HG02798 (cell line): Measurements from ENCODE around the gene CUL3.
"Not testable (repeated sequence)": the region's sequence is repeated elsewhere in the genome, so short reads cannot be mapped to it uniquely, and the experiment has no call there.

Experiments
- ATAC-seq: cut with Tn5 transposase; IDR thresholded peaks from one replicate; pipeline ENCODE4 v1.9.1; 2021; ENCODE audit warnings: mild to moderate bottlenecking; ENCODE audit not compliant: unreplicated experiment, poor library complexity

Gene CUL3

DNA sequence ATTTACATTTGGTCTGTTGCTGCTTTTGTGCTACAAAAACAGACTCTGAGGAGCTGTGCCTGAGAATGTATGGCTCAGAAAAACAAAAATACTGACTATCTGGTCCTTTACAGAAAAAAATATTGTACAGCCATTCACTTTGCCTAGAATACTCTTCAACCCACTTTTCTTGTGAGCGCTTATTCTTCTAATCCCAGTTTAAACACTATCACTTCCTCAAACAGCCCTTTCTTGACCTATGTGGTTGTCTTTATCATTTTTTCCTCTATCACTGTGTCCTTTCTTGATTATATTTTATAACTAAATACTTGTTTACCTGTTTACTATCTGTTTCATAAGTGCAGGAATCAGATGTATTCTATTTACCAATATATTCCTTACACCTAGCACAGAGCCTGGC is 33.5 kb downstream of the CUL3 start:
- no peak for ATAC-seq

DNA sequence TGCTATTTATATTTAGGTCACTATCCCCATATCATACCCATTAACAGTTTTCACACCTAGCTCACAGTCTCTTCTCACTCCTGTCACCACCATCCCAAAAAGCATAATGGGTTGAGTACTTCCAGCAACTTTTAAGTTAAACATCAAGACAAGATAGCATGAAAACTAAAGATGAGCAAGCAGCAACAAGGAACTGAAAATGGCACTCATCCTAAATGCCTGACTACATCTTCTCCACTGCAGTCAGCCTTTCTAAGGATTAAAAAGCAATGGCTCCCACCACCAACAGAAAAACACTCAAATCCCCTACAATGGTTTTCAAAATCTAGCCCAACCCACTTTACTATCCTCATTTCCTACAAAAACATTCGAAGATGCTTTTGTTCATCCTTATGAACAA is 38.2 kb downstream of the CUL3 start:
- no peak for ATAC-seq

DNA sequence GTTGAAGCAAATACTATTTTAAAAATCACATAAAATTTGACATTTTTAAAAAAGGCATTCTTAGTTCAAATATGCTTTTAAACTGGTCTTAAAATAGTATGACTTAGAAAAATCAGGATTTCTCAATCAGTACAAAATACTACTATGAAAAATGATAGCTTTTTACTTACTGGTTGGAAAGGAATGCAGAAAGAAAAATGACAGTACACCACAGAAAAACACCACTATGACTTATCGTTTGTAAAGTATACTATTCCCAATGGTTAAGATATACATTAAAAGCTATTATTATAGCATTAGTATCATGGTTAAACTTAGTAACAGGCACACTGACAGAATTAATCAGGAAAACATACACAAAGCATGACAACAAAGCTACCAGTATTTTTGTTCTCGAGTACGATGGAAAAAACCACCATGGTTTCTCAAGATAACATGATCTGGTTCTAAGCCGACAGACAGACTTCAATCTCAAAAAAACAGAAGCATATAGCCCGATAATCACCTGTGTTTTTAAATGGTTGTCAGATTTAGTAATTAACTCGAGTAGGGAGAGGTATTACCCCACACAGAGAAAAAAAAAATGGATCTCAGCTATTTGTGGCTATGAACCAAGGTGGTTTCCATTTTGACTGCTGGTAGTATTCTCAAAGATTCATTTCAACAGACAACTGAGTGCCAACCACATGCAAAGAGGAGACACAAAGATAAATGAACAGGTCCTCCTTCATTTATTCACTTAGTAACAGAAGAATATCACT is 39.1 kb downstream of the CUL3 start:
- ATAC-seq, result peak; percentile 78

DNA sequence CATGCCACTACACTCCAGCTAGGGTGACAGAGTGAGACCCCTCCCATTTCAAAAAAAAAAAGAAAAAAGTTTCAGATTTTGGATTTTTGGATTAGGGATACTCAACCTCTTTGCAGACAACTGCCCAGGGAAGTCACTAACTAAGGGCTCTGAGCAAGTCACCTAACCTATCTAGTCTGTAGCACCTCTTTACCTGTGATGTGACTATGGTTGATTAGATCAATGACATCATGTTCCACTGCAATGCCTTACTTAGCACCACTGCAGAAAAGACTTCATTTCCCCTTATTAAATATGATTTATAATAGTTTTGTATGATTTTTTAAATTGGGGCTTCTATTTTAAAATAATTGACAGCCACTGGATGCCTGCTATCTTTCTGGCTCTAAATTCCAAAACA is 41.2 kb downstream of the CUL3 start:
- ATAC-seq, result no peak

DNA sequence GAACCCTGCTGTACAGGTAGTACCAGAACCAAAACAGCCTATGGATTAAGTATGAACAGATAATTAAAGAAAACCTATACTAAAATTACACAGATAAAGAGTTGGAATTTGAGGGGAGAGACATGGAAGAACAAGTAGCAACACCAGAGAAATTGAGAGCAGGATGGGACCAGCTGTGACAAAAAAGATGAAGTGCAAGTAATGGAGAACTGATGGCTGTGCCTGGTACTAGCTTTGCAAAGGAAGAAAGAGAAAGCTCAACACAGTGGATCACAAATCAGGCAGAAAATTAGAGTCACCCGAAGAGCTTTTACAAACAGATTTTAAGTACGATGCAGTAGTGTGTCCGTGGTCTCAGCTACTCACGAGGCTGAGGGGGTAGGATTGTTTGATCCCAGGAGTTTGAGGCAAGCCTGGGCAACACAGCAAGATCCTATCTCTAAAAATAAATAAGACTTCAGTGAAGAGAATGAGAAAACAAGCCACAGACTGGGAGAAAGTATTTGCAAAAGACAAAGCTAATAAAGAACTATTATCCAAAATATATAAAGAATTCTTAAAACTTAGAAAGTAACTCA is 46.5 kb downstream of the CUL3 start:
- no peak for ATAC-seq

DNA sequence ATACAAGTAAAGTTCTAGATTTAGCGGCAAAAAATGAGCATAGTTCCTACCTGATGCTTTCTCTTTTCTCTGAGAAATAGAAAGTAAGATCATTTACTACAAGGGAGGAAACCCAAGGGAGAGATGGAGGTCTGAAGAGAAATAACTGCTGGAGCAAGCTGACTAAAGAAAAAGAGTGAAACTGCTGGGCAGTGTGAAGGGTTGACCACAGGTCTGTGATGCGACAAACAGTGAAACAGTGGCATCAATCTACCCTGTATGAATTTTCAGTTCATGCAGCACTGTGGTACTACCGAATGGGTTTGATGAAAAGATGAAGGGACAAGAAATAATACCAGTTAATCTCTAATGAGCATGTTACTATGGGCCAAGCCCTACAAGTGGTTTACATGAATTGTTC is 52.2 kb downstream of the CUL3 start:
- peak; percentile 72 for ATAC-seq

DNA sequence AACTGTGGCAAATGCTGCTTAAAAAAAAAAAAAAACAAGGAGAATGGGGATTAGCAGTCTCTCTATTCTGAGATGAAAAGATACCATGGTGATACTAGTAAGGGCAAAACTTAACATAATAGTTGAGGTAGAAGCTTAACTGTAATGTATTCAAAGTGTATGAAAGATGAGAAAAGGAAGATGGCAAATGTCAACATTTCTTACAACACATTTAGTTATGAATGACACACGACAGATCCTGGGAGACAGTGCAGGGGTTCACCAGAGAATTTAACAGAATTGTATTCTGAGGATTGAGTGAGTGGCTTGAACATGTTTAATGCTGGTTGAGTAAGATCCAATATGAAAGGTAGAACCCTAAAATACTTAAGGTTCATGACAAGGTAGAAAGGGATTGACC is 52.7 kb downstream of the CUL3 start:
- no peak for ATAC-seq

DNA sequence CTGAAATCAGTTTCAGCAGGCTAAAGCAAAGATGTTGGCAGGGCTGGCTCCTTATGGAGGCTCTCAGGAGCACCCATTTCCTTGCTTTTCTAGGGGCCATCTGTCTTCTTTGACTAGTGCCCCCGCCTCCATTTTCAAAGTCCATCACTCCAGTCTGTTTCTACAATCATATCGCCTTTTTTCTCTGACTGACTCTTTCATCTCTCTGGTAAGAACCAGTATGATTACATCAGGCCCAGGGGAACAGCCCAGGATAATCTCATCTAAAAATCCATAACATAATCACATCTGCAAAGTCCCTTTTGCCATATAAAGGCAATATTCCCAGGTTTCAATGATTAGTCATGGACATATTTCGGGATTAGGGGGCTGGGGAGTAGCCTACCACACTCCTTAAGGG is 57.0 kb downstream of the CUL3 start:
- ATAC-seq, result no peak

DNA sequence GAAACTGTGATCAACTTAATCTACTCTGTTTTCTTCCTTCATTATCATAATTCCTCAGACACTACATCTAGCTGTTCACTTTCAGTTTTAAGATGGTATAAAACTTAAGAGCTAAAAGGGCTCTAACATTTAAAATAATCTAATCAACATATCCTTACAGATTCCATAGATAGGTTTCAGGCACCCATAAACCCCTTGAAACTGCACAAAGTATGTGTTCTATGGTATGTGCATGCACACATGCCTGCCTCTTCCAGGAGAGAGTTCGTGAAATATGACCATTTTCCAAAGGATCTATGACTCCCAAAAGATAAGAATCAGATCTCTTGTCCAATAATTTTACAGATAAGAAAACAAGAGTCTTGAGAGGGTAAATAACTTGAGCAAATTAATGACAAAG is 59.4 kb downstream of the CUL3 start:
- ATAC-seq, result no peak

DNA sequence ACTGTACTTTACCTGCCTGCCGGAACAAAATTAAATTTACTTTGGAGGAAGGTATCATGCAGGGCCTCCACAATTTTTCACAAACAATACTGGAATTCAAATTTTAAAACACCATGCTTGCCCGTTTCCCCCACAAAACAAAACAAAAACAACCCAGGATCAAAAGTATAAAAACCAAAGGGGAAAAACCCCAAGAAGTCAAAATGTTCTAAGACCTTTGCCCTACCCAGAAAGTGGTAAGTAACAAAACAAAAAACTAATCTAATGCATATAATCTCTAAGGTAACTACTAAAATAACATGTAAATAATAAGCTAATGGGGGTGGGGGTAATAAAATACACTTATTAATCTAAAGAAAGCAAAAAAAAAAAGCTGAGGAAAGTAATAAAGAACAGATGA is 60.5 kb downstream of the CUL3 start:
- ATAC-seq, result no peak

DNA sequence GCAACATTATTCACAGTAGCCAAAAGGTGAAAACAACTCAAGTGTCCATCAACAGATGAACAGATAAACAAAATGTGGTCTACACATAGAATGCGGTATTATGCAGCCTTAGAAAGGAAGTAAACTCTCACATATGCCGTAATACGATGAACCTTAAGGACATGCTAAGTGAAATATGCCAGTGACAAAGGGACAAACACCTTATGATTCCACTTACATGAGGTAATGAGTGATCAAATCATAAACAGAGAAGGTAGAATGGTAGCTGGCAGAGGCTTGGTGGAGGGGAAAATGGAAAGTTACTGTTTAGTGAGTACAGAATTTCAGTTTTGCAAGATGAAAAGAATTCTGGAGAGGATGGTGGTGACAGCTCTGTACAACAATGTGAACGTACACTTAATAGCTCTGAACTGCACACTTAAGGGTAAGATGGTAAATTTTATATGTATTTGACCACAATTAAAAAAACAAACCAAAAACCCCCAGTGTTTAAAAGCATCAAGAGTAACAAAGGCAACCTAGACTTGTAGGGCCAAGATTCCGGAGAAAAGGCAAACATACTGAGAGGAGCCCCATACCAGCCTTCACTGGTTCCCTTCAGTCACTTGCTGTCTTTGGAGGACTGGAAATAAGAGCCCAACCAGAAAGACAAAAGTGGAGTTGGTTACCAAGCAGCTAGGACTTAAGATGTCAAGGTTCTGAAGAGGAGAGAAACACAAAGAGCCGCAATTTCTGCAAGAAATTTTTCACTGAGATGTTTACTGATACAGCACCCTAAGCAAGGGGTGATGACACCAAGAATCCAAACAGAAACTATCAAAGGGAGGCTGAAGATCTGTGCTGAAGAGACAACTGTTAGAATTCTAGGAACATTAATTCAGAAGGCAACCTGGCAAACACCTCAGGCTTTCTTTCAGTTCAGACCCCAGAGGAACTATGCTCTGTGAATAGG is 61.3 kb downstream of the CUL3 start:
- peak; percentile 22 for ATAC-seq

DNA sequence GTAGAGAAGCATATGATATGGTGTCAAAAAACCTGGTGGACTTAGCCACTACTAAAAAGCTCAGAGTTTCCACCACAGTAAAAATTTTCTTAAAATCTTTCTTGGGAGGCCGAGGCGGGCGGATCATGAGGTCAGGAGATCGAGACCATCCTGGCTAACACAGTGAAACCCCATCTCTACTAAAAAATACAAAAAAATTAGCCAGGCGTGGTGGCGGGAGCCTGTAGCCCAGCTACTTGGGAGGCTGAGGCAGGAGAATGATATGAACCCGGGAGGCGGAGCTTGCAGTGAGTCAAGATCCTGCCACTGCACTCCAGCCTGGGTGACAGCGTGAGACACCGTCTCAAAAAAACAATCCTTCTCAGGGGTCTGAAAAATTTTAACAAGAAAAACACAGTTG is 62.7 kb downstream of the CUL3 start:
- ATAC-seq, result not testable (repeated sequence)

DNA sequence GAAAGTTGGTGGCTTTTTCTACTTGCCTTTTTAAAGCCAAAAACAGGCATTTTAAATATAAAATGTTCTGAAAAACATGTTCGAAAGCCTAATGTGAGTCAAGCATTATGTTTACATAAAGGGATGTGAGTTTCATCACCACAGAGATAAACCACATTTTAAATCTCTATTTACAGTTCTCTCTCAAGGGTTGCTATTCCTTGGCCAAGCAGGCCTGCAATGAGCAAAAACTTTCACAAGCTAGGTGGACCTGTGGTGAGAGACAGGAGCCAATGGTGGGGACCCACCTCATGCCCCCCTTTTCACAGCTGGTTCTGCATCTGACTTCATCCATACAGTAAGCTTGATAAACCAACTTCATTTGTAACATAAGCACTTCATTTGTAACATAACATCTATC is 65.1 kb downstream of the CUL3 start:
- ATAC-seq, result peak; percentile 76

DNA sequence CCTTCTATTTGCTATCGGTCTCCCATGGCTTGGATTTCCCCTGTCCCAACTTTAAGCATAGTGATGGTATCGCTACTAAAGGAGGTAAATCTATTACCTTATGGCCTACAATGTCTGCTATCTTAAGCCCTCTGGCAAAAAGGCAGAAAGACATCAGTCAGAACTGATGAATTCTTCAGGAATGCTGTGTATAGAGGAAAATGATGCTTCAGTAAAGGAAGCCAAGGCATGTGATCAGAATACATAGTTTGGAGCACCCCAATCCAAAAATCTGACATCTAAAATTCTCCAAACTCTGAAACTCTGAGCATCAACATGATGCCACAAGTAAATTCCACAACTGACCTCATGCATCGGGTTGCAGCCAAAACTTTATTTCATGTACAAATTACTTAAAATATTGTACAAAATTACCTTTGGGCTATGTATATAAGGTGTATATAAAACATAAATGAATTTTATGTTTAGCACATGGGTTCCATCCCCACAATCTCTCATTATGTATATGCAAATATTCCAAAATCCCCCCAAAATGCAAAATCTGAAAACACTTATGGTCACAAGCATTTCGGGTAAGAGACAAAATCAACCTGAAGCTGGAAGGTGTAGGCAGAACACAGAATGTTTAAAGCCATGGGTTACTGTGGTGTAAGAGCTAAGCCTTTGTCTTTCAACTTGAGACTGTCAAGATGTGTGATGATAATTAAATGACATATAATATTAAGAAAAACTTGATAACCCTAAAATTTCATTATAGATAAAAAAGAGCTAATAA is 66.2 kb downstream of the CUL3 start:
- no peak for ATAC-seq

DNA sequence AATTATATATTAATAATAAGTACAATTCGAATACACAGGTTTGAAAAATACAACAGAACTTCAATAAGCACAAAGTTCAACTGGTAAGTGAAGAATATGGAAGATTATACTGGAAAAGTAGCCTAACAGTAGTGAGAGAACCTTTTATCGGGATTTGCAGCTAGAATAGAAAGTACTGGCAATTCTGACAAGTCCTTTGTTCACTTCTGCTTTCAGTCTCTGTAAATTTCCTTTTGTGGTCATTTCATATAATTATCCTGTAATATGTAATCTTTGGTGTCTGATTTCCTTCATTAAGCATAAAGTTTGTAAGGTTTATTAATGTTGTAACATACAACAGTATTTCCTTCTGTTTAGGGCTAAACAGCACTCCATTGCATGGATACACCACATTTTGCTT is 67.2 kb downstream of the CUL3 start:
- ATAC-seq, result no peak

DNA sequence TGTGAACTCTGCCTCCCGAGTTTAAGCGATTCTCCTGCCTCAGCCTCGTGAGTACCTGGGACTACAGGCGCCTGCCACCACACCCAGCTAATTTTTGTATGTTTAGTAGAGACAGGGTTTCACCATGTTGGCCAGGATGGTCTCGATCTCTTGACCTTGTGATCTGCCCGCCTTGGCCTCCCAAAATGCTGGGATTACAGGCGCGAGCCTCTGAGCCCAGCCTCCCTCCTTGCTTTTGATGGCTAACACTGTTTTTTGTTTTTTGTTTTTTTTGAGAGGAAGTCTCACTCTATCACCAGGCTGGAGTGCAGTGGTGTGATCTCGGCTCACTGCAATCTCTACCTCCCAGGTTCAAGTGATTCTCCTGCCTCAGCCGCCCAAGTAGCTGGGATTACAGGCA is 68.8 kb downstream of the CUL3 start:
- ATAC-seq, result not testable (repeated sequence)

DNA sequence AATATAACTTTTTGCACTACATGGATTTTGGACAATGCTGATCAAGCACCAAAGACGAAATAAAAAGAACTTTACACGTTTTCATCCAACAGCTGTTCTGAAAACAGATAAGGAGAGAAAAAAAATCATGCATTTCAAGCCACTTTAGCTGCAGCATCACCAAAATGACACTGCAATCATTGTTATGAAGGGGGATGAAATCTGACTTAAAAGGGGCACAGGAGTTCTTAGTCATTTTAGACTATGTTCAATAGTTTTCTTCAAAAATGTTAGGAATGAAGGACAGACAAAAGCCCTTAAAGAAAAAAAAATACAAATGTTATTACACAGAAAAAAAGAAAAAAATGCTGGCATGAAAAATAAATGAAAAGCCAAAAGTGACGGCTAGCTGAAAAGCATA is 71.2 kb downstream of the CUL3 start:
- no peak for ATAC-seq

DNA sequence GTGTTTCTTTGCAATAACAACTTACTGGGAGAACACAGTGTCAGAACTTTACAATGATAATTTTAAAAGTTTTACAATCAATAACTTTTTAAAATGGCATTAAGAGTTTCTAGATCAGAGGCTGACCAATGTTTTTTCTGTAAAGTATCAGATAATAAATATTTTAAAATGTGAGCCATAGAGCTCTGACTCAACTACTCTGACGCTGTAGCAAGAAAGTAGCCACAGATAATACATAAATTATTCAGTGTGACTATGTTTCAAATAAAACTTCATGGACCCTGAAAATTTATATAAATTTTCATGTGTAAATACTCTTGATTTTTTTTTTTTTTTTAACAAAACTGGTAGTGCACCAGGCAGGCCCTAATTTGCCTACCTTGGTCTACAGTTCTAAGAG is 77.4 kb downstream of the CUL3 start:
- ATAC-seq, result no peak

DNA sequence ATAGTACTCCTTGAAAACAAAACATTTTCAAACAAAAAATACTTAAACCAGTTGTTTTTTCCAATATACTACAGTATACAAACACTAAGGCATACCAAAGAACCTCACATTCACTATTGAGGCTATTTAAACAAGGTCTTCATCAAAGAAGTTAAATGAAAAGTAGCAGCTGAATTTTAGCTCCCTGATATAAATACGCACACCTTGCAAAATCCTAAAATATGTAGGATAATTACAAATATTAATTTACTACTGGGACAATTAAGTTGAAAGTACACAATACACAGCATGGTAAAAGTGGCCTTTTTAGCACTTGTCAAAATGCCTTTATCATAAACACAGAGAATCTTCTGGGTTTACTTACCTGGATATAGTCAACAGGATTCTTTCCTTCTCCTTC is 78.7 kb downstream of the CUL3 start:
- ATAC-seq, result no peak

DNA sequence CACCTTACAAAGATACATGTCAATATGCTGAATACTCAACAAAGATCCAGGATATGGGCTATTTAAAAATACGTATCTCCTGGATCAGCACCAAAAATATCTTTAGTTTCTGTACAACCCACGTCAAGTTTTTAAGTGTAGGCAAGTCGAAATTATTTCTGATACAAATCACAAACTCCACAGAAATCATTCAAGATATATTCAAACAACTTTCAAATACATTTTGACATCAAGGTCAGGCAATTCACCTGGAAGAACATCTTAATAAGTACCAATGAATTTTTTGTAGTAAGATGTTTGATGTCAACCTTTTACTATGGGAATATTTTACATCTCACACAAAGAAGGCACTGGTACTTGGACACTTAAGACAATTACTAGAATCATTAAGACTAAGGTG is 86.2 kb downstream of the CUL3 start:
- no peak for ATAC-seq

DNA sequence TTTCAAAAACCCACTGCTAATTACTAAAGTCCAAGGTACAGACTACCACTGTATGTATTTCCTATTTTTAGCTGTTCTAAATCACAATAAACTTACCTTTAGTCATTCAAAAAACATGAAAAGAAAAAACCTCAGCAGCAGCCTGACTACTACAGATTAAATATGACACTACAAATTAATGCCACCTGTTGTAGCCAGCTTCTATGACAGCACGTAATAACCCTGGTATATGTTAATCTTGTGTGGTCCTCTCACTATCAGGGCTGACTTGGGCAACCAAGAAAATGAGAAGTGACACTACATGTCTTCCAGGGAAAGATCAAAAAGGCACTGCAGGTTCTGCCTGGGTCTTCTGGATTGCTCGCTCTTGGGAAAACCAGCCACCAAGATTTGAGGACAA is 92.6 kb downstream of the CUL3 start:
- ATAC-seq, result no peak
